ENCODE results near the gene ENTPD6.

- no peak for TF ChIP-seq CTCF (IDR thresholded peaks at IDR 0.05)
- no peak for TF ChIP-seq POLR2A (IDR thresholded peaks at IDR 0.05)
- TF ChIP-seq EP300 (IDR thresholded peaks at IDR 0.05) = no peak
Observed at GRCh38 chr20:25197870-25198190, 2.3 kb downstream of the ENTPD6 start.

Data from ovary (tissue), 3 donors.